DND-41 (cell line): ENCODE measurements around the gene RERG.

Experiments
- ATAC-seq: fragments of 200-7000 bp; cut with Tn5 transposase; 3 replicates; pipeline ENCODE4 v1.9.1; 2021; ENCODE audit warnings: low read depth; ENCODE audit not compliant: insufficient read depth
- DNase-seq: peaks from one replicate; pipeline ENCODE4 v3.0.0-alpha.2; 2020
- H2AFZ ChIP-seq: 2 replicates; pipeline ENCODE4 v1.6.0; 2012; ENCODE audit warnings: low read depth, low read length
- H3K27ac ChIP-seq: 2 replicates; pipeline ENCODE4 v1.5.1; 2012; ENCODE audit warnings: low read length, inconsistent platforms
- H3K27me3 ChIP-seq: fragments of 200-600 bp; sonication (generic); 2 replicates; pipeline ENCODE4 v1.6.0; 2012; ENCODE audit warnings: low read length, mild to moderate bottlenecking, inconsistent platforms; ENCODE audit not compliant: insufficient read depth, poor library complexity
- H3K36me3 ChIP-seq: 2 replicates; pipeline ENCODE4 v1.5.1; 2012; ENCODE audit warnings: low read length, inconsistent platforms; ENCODE audit not compliant: insufficient read depth
- H3K4me1 ChIP-seq: 2 replicates; pipeline ENCODE4 v1.5.1; 2012; ENCODE audit warnings: mild to moderate bottlenecking, low read length; ENCODE audit not compliant: insufficient read depth
- H3K4me2 ChIP-seq: 2 replicates; pipeline ENCODE4 v1.6.0; 2012; ENCODE audit warnings: mild to moderate bottlenecking, moderate library complexity, low read length, inconsistent platforms; ENCODE audit not compliant: insufficient read depth
- H3K4me3 ChIP-seq, 2 experiments: fragments of 200-600 bp in 1 of 2; shearing (Covaris generic) in 1 of 2; 2 replicates each; pipeline ENCODE4 v1.5.1; 2012 to 2016; ENCODE audit warnings: inconsistent platforms in 2 of 2, low read length in 2 of 2, mild to moderate bottlenecking in 2 of 2, low read depth in 1 of 2, moderate library complexity in 1 of 2
- H3K79me2 ChIP-seq: 2 replicates; pipeline ENCODE4 v1.6.0; 2012; ENCODE audit warnings: low read length, inconsistent platforms; ENCODE audit not compliant: insufficient read depth
- H3K9ac ChIP-seq: 2 replicates; pipeline ENCODE4 v1.6.0; 2012; ENCODE audit warnings: low read depth, mild to moderate bottlenecking, inconsistent platforms, low read length, moderate library complexity
- H3K9me3 ChIP-seq: 2 replicates; pipeline ENCODE4 v1.5.1; 2012; ENCODE audit warnings: low read length, moderate library complexity, mild to moderate bottlenecking, inconsistent platforms; ENCODE audit not compliant: insufficient read depth, severe bottlenecking
- H4K20me1 ChIP-seq: 2 replicates; pipeline ENCODE4 v1.6.0; 2012; ENCODE audit warnings: low read length; ENCODE audit not compliant: insufficient read depth
- CTCF ChIP-seq: IDR thresholded peaks from 2 replicates; pipeline ENCODE4 v1.5.1; 2012; ENCODE audit warnings: borderline replicate concordance, low read length, moderate library complexity, mild to moderate bottlenecking; ENCODE audit not compliant: poor library complexity, severe bottlenecking; ENCODE audit errors: extremely low read depth
- EZH2 ChIP-seq: IDR thresholded peaks from 3 replicates; pipeline ENCODE4 v1.6.1; 2012; ENCODE audit warnings: borderline replicate concordance, low read depth, mild to moderate bottlenecking, moderate library complexity, low read length, inconsistent platforms; ENCODE audit not compliant: severe bottlenecking

RERG gene

GRCh38 chr12:15155271-15155670, 65.9 kb downstream of the RERG start:
- Histone ChIP-seq H3K27ac (no peak overlapping the region), H3K9ac (no peak overlapping the region), H4K20me1 (no peaks in the 10 kb centered on the region; the same call in 1 of the 2 replicates), H3K79me2 (no peaks in the 10 kb centered on the region), H3K36me3 (no peaks in the 10 kb centered on the region), H3K4me3 (no peak overlapping the region), H3K4me2 (no peak overlapping the region), H2AFZ (no peak overlapping the region), H3K9me3 (no peaks in the 10 kb centered on the region), H3K27me3 (peaks cover 18% of the 10 kb centered on the region), H3K4me1 (no peaks in the 10 kb centered on the region)
- no peak for TF ChIP-seq EZH2
- TF ChIP-seq CTCF: no peak
- DNase-seq (no peak), ATAC-seq (no peak)

- no peaks in the 10 kb centered on the region for H3K4me1 ChIP-seq
- peaks cover 18% of the 10 kb centered on the region for H3K27me3 ChIP-seq
- H3K9me3 ChIP-seq: no peaks in the 10 kb centered on the region
- no peak overlapping the region for H2AFZ ChIP-seq
- no peak for TF ChIP-seq EZH2
- TF ChIP-seq CTCF: no peak
- H3K9ac ChIP-seq: no peak overlapping the region
- no peaks in the 10 kb centered on the region for H3K79me2 ChIP-seq
- no peaks in the 10 kb centered on the region; the same call in 1 of the 2 replicates for H4K20me1 ChIP-seq
- no peak overlapping the region for H3K4me2 ChIP-seq
- DNase-seq (no peak), ATAC-seq (no peak)
- no peak overlapping the region for H3K27ac ChIP-seq
- H3K4me3 ChIP-seq: no peak overlapping the region
- H3K36me3 ChIP-seq: no peaks in the 10 kb centered on the region
These were observed 67.1 kb downstream of the RERG start for GRCh38 chr12:15154103-15154502.

- no peak for DNase-seq
- H3K36me3 ChIP-seq: no peaks in the 10 kb centered on the region
- no peak overlapping the region for H3K27ac ChIP-seq
- H3K79me2 ChIP-seq: no peaks in the 10 kb centered on the region
- no peak overlapping the region for H3K9ac ChIP-seq
- no peaks in the 10 kb centered on the region for H3K9me3 ChIP-seq
- H3K4me2 ChIP-seq: no peak overlapping the region
- H2AFZ ChIP-seq: no peak overlapping the region
- no peak for ATAC-seq
- H3K4me1 ChIP-seq: no peaks in the 10 kb centered on the region
- H3K4me3 ChIP-seq: no peak overlapping the region
- no peak for TF ChIP-seq CTCF
- no peak for TF ChIP-seq EZH2
- H4K20me1 ChIP-seq: no peaks in the 10 kb centered on the region; the same call in 1 of the 2 replicates
- peaks cover 18% of the 10 kb centered on the region for H3K27me3 ChIP-seq
These were observed 68.3 kb downstream of the RERG start for GRCh38 chr12:15152868-15153267.

GRCh38 chr12:15152456-15152855, 68.8 kb downstream of the RERG start:
- H2AFZ ChIP-seq: no peak overlapping the region
- no peak overlapping the region for H3K4me3 ChIP-seq
- H3K27me3 ChIP-seq: peaks cover 21% of the 10 kb centered on the region
- no peak for ATAC-seq
- no peak overlapping the region for H3K9ac ChIP-seq
- no peaks in the 10 kb centered on the region for H3K36me3 ChIP-seq
- H4K20me1 ChIP-seq: no peaks in the 10 kb centered on the region; the same call in 1 of the 2 replicates
- H3K4me1 ChIP-seq: no peaks in the 10 kb centered on the region
- no peaks in the 10 kb centered on the region for H3K9me3 ChIP-seq
- no peak overlapping the region for H3K27ac ChIP-seq
- no peaks in the 10 kb centered on the region for H3K79me2 ChIP-seq
- TF ChIP-seq CTCF (no peak), EZH2 (no peak)
- DNase-seq: no peak
- no peak overlapping the region for H3K4me2 ChIP-seq
